ENCODE results near the gene IFI6.
A peak's percentile ranks its signal among the peaks of the same experiment; 100 is the strongest.

IFI6 gene

DNA sequence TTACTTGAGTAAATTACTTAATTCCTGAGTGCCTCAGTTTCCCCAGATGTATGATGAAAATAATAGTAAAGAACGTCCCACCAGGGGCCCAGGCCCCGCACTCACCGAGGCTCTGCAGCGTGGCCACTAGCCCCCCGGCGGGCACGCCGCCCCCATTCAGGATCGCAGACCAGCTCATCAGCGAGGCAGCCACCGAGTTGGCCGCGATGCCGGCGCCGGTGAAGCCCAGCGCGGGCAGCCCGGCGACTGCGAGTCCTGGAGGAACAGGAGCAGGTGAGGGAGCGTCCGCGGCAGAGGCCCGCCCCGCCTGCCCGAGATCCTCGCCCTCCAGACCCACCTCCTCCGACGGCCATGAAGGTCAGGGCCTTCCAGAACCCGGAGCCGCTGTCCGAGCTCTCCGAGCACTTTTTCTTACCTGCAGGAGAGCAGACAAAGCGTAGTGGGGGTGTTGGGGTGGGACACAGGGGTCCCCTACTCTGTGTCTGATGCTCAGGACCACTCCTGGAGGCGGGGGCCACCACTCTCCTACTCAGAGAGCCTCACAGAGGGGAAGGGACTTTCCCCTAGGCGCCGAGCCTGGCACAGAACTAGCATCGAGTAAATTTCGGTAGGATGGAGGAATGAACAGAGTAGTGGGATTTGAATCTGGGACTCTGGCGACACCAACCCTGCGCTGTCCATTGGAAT lies 3.7 kb downstream of the IFI6 start:
- Histone ChIP-seq H3K4me3 (ENCODE audit: low read length) (no peak overlapping the region), H3K4me1 (ENCODE audit: control insufficient read depth, insufficient read depth, low read length) (peaks cover 18% of the 10 kb centered on the region), H3K36me3 (ENCODE audit: control insufficient read depth, insufficient read depth, low read length) (no peaks in the 10 kb centered on the region), H3K9ac (ENCODE audit: low read length) (no peak overlapping the region), H3K9me3 (ENCODE audit: control insufficient read depth, low read length) (no peaks in the 10 kb centered on the region), H3K27me3 (ENCODE audit: control insufficient read depth, insufficient read depth, low read length) (no peaks in the 10 kb centered on the region)

DNA sequence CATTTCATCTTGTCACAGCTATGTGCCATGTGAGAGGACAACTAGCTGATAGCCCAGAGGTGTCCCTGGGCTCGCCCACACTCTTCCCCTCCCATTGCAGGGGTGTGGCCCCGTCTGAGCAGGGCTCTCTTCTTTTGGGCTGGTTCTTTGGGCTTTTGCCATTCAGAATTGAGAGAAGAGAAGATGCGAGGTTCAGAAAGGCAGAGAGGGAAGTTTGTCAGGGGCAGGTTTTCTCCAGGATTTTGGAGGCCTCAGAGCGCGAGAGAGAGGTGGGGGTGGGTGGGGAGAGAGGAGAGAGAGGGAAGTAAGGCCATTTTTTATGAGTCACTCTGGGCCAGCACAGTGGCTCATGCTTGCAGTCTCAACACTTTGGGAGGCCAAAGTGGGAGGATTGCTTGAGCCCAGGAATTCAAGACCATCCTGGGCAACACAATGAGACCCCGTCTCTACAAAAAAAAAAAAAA lies 5.2 kb downstream of the IFI6 start:
- H3K36me3 ChIP-seq (ENCODE audit: control insufficient read depth, insufficient read depth, low read length): no peaks in the 10 kb centered on the region
- no peak overlapping the region for H3K4me3 ChIP-seq (ENCODE audit: low read length)
- H3K9me3 ChIP-seq (ENCODE audit: control insufficient read depth, low read length): no peaks in the 10 kb centered on the region
- H3K9ac ChIP-seq (ENCODE audit: low read length): no peak overlapping the region
- H3K4me1 ChIP-seq (ENCODE audit: control insufficient read depth, insufficient read depth, low read length): peaks cover 16% of the 10 kb centered on the region
- no peaks in the 10 kb centered on the region for H3K27me3 ChIP-seq (ENCODE audit: control insufficient read depth, insufficient read depth, low read length)

DNA sequence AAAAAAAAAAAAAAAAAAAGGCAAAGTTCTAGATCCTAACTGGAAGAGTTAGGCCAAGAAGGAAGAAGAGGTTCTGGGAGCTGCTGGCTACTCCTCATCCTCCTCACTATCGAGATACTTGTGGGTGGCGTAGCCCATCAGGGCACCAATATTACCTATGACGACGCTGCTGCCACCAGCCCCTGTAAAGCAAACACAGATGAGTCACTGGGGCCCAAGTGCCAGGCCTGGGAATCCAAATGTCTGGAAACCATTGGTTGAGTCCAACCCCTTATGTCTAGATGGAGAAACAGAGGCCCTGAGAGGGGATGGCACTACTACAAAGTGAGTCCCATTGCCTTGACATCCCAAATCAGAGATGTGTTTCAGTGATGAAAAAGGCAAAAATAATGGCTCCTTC lies 5.7 kb downstream of the IFI6 start:
- Histone ChIP-seq H3K27me3 (ENCODE audit: control insufficient read depth, insufficient read depth, low read length) (no peaks in the 10 kb centered on the region), H3K4me3 (ENCODE audit: low read length) (no peak overlapping the region), H3K36me3 (ENCODE audit: control insufficient read depth, insufficient read depth, low read length) (no peaks in the 10 kb centered on the region), H3K9me3 (ENCODE audit: control insufficient read depth, low read length) (no peaks in the 10 kb centered on the region), H3K4me1 (ENCODE audit: control insufficient read depth, insufficient read depth, low read length) (peaks cover 16% of the 10 kb centered on the region), H3K9ac (ENCODE audit: low read length) (no peak overlapping the region)

GRCh38 chr1:27665016-27665651 lies 6.9 kb downstream of the IFI6 start:
- Histone ChIP-seq H3K4me1 (ENCODE audit: control insufficient read depth, insufficient read depth, low read length) (peaks cover 15% of the 10 kb centered on the region), H3K4me3 (ENCODE audit: low read length) (no peak overlapping the region), H3K9ac (ENCODE audit: low read length) (no peak overlapping the region), H3K27me3 (ENCODE audit: control insufficient read depth, insufficient read depth, low read length) (no peaks in the 10 kb centered on the region), H3K9me3 (ENCODE audit: control insufficient read depth, low read length) (no peaks in the 10 kb centered on the region), H3K36me3 (ENCODE audit: control insufficient read depth, insufficient read depth, low read length) (no peaks in the 10 kb centered on the region)

DNA sequence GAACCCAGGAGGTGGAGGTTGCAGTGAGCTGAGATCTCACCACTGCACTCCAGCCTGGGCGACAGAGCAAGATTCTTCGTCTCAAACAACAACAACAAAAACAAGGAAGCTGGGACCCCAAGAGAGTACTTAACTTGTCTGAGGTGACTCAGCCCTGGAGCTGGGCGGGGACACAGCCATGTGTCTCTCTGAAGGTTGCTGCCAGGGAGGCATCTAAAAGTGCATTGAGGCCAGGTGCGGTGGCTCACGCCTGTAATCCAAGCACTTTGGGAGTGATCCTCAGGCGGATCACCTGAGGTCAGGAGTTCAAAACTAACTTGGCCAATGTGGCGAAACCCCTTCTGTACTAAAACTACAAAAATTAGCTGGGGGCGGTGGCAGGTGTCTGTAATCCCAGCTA lies 7.7 kb downstream of the IFI6 start:
- Histone ChIP-seq H3K4me1 (ENCODE audit: control insufficient read depth, insufficient read depth, low read length) (peaks cover 16% of the 10 kb centered on the region), H3K9me3 (ENCODE audit: control insufficient read depth, low read length) (no peaks in the 10 kb centered on the region), H3K9ac (ENCODE audit: low read length) (no peak overlapping the region), H3K36me3 (ENCODE audit: control insufficient read depth, insufficient read depth, low read length) (no peaks in the 10 kb centered on the region), H3K27me3 (ENCODE audit: control insufficient read depth, insufficient read depth, low read length) (no peaks in the 10 kb centered on the region), H3K4me3 (ENCODE audit: low read length) (no peak overlapping the region)

- H3K4me3 ChIP-seq (ENCODE audit: low read length): no peak overlapping the region
Measured at GRCh38 chr1:27662707-27663393, 9.1 kb downstream of the IFI6 start.

GRCh38 chr1:27662261-27662660 lies 9.7 kb downstream of the IFI6 start:
- Histone ChIP-seq H3K36me3 (ENCODE audit: control insufficient read depth, insufficient read depth, low read length) (no peaks in the 10 kb centered on the region), H3K4me3 (ENCODE audit: low read length) (no peak overlapping the region), H3K4me1 (ENCODE audit: control insufficient read depth, insufficient read depth, low read length) (peaks cover 16% of the 10 kb centered on the region), H3K9me3 (ENCODE audit: control insufficient read depth, low read length) (no peaks in the 10 kb centered on the region), H3K27me3 (ENCODE audit: control insufficient read depth, insufficient read depth, low read length) (no peaks in the 10 kb centered on the region), H3K9ac (ENCODE audit: low read length) (peak overlapping the region; percentile 11)

More at GRCh38 chr1:27662707-27663393, 9.1 kb downstream of the IFI6 start:
- H3K9ac ChIP-seq (ENCODE audit: low read length): peak overlapping the region; percentile 11
- H3K9me3 ChIP-seq (ENCODE audit: control insufficient read depth, low read length): no peaks in the 10 kb centered on the region
- no peaks in the 10 kb centered on the region for H3K27me3 ChIP-seq (ENCODE audit: control insufficient read depth, insufficient read depth, low read length)
- H3K36me3 ChIP-seq (ENCODE audit: control insufficient read depth, insufficient read depth, low read length): no peaks in the 10 kb centered on the region
- H3K4me1 ChIP-seq (ENCODE audit: control insufficient read depth, insufficient read depth, low read length): peaks cover 16% of the 10 kb centered on the region

GRCh38 chr1:27661412-27662075 lies 10.4 kb downstream of the IFI6 start:
- no peaks in the 10 kb centered on the region for H3K27me3 ChIP-seq (ENCODE audit: control insufficient read depth, insufficient read depth, low read length)
- H3K4me1 ChIP-seq (ENCODE audit: control insufficient read depth, insufficient read depth, low read length): peaks cover 16% of the 10 kb centered on the region
- no peaks in the 10 kb centered on the region for H3K9me3 ChIP-seq (ENCODE audit: control insufficient read depth, low read length)
- H3K4me3 ChIP-seq (ENCODE audit: low read length): no peak overlapping the region
- no peak overlapping the region for H3K9ac ChIP-seq (ENCODE audit: low read length)
- no peaks in the 10 kb centered on the region for H3K36me3 ChIP-seq (ENCODE audit: control insufficient read depth, insufficient read depth, low read length)

DNA sequence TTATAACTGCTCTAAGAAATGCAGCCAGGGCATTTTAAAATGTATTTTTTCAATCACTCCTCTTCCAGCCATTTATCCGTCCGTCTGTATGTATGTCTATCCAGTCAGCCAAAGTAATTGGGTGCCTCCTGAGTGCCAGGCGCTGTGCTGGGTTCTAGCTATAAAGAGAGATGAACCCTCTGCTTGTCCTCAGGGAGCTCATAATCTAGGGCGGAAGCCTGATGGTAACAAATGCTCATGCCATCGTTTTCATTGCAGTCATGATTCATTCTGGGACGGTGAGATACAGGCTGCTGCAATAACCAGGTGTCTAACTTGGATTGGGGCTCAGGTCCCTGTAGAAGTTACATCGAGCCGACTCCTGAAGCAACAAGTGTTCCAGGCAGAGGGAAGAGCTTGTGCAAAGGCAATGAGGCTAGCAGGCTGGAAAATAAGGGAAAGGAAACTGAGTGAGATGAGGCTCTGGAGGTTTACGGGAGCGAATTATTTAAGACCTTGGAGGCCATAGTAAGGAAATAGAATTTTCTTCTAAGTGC lies 11.6 kb downstream of the IFI6 start:
- peak overlapping the region; percentile 1 for H3K9ac ChIP-seq (ENCODE audit: low read length)
- H3K4me1 ChIP-seq (ENCODE audit: control insufficient read depth, insufficient read depth, low read length): peaks cover 16% of the 10 kb centered on the region
- no peaks in the 10 kb centered on the region for H3K36me3 ChIP-seq (ENCODE audit: control insufficient read depth, insufficient read depth, low read length)
- no peaks in the 10 kb centered on the region for H3K27me3 ChIP-seq (ENCODE audit: control insufficient read depth, insufficient read depth, low read length)
- no peaks in the 10 kb centered on the region for H3K9me3 ChIP-seq (ENCODE audit: control insufficient read depth, low read length)
- H3K4me3 ChIP-seq (ENCODE audit: low read length): peak overlapping the region; percentile 29

DNA sequence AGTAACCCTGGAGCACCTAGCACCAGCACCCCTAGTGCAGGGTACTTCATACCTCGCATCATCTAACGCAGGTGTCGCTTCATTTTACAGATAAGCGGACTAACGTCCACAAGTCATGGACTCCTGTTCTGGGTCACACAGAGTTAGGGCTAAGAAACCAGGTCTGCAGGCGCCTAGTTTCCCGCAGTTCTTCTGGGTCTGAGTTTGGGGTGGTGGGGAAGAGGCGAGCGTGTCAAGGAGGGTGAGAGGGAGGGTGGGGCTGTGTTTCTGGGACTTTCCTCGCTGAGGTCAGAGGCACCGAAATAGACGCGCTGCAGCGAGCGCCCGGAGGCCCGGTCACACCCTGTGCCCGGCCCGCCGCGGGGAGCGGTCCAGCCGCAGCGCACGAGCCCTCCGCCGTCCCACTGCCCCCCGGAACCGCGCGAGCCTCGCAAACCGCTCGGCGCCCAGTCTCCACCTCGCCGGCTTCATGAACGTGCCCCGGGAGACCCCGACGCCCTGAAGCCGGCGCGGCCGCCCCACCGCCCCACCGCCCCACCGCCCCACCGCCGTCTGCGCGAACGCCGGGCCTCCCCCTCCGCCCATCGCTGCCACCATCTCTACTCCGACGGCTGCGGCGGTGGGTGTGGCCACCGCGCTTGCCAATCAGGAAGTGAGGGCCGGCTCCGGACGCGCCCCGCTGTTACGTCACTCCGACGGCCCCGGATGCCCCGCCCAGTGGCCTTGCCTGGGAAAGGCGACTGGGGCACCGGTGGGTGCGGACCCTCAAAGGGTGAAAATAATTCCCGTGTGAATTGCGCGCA lies 12.3 kb downstream of the IFI6 start:
- peak overlapping the region; percentile 29 for H3K4me3 ChIP-seq (ENCODE audit: low read length)

GRCh38 chr1:27658951-27659496 lies 13.0 kb downstream of the IFI6 start:
- Histone ChIP-seq H3K4me1 (ENCODE audit: control insufficient read depth, insufficient read depth, low read length) (peaks cover 16% of the 10 kb centered on the region), H3K9ac (ENCODE audit: low read length) (peak overlapping the region; percentile 62), H3K36me3 (ENCODE audit: control insufficient read depth, insufficient read depth, low read length) (no peaks in the 10 kb centered on the region), H3K9me3 (ENCODE audit: control insufficient read depth, low read length) (no peaks in the 10 kb centered on the region), H3K4me3 (ENCODE audit: low read length) (no peak overlapping the region), H3K27me3 (ENCODE audit: control insufficient read depth, insufficient read depth, low read length) (no peaks in the 10 kb centered on the region)

More for the DNA sequence above, 12.3 kb downstream of the IFI6 start:
- peaks cover 16% of the 10 kb centered on the region for H3K4me1 ChIP-seq (ENCODE audit: control insufficient read depth, insufficient read depth, low read length)
- H3K27me3 ChIP-seq (ENCODE audit: control insufficient read depth, insufficient read depth, low read length): no peaks in the 10 kb centered on the region
- no peaks in the 10 kb centered on the region for H3K9me3 ChIP-seq (ENCODE audit: control insufficient read depth, low read length)
- peak overlapping the region; percentile 62 for H3K9ac ChIP-seq (ENCODE audit: low read length)
- no peaks in the 10 kb centered on the region for H3K36me3 ChIP-seq (ENCODE audit: control insufficient read depth, insufficient read depth, low read length)
